DOHH2 (cell line): ENCODE measurements around the gene EPB41L1.

Source experiments
- H3F3A ChIP-seq: fragments of 200-600 bp; sonication (generic), shearing (Covaris generic); 2 replicates; pipeline ENCODE4 v1.6.0; 2016; ENCODE audit warnings: antibody characterized with exemption, mild to moderate bottlenecking; ENCODE audit not compliant: control insufficient read depth, insufficient read depth
- H3K27ac ChIP-seq: fragments of 200-600 bp; sonication (generic); 2 replicates; pipeline ENCODE4 v1.5.1; 2014; ENCODE audit warnings: low read depth, mild to moderate bottlenecking, low read length, moderate library complexity
- H3K27me3 ChIP-seq: fragments of 200-600 bp; sonication (generic); 2 replicates; pipeline ENCODE4 v1.6.1; 2014; ENCODE audit warnings: mild to moderate bottlenecking, low read length, mixed read lengths; ENCODE audit not compliant: control insufficient read depth
- H3K36me3 ChIP-seq: fragments of 200-600 bp; sonication (generic); 2 replicates; pipeline ENCODE4 v1.6.1; 2014; ENCODE audit warnings: mild to moderate bottlenecking, low read length, moderate library complexity, mixed read lengths; ENCODE audit not compliant: control insufficient read depth
- H3K4me1 ChIP-seq: fragments of 200-600 bp; sonication (generic); 2 replicates; pipeline ENCODE4 v1.6.1; 2014; ENCODE audit warnings: mild to moderate bottlenecking, low read length, mixed read lengths; ENCODE audit not compliant: control insufficient read depth
- H3K4me2 ChIP-seq: fragments of 200-600 bp; sonication (generic); 2 replicates; pipeline ENCODE4 v1.6.0; 2014; ENCODE audit warnings: mild to moderate bottlenecking, low read length, moderate library complexity
- H3K4me3 ChIP-seq: fragments of 200-600 bp; sonication (generic); 2 replicates; pipeline ENCODE4 v1.5.1; 2014; ENCODE audit warnings: mild to moderate bottlenecking, low read length, mixed read lengths
- H3K79me2 ChIP-seq: fragments of 200-600 bp; sonication (generic); 2 replicates; pipeline ENCODE4 v1.6.1; 2014; ENCODE audit warnings: mild to moderate bottlenecking, low read length, mixed read lengths; ENCODE audit not compliant: control insufficient read depth
- H3K9me2 ChIP-seq: fragments of 200-600 bp; sonication (generic); replicated peaks from 2 replicates; pipeline ENCODE4 v1.6.1; 2014; ENCODE audit warnings: mild to moderate bottlenecking, low read length, mixed read lengths; ENCODE audit not compliant: control insufficient read depth
- H3K9me3 ChIP-seq: fragments of 200-600 bp; sonication (generic); 2 replicates; pipeline ENCODE4 v1.6.1; 2014; ENCODE audit warnings: antibody characterized with exemption, low read length, mixed read lengths; ENCODE audit not compliant: control insufficient read depth, insufficient read depth
- H4K20me1 ChIP-seq: fragments of 200-600 bp; sonication (generic); 2 replicates; pipeline ENCODE4 v1.6.0; 2014; ENCODE audit warnings: low read depth, mild to moderate bottlenecking, antibody characterized with exemption, low read length, moderate library complexity; ENCODE audit not compliant: control insufficient read depth, insufficient read depth
- CTCF ChIP-seq: fragments of 200-600 bp; sonication (generic); IDR thresholded peaks from one replicate; pipeline ENCODE4 v1.5.1; 2014; ENCODE audit warnings: antibody characterized with exemption, mild to moderate bottlenecking, low read depth, low read length; ENCODE audit not compliant: poor library complexity, severe bottlenecking
- EZH2phosphoT487 ChIP-seq: fragments of 200-600 bp; sonication (generic); IDR thresholded peaks from 2 replicates; pipeline ENCODE4 v1.6.1; 2017; ENCODE audit warnings: borderline replicate concordance, mild to moderate bottlenecking, antibody characterized with exemption, low read length, moderate library complexity, mixed read lengths

The EPB41L1 gene

GRCh38 chr20:36267605-36268381 is 113.3 kb downstream of the EPB41L1 start:
- Histone ChIP-seq H3K27ac (no peak overlapping the region), H3K27me3 (no peaks in the 10 kb centered on the region), H4K20me1 (no peaks in the 10 kb centered on the region), H3K4me3 (no peak overlapping the region), H3K9me3 (no peaks in the 10 kb centered on the region), H3K9me2 (no peaks in the 10 kb centered on the region), H3K79me2 (no peaks in the 10 kb centered on the region), H3F3A (no peaks in the 10 kb centered on the region), H3K4me2 (no peak overlapping the region), H3K36me3 (no peaks in the 10 kb centered on the region), H3K4me1 (no peaks in the 10 kb centered on the region)
- TF ChIP-seq EZH2phosphoT487 (no peak), CTCF (no peak)

- TF ChIP-seq EZH2phosphoT487 (no peak), CTCF (no peak)
- H4K20me1 ChIP-seq = no peaks in the 10 kb centered on the region
Measured at GRCh38 chr20:36268440-36269342, 114.2 kb downstream of the EPB41L1 start.

GRCh38 chr20:36269507-36269906 is 115.0 kb downstream of the EPB41L1 start:
- TF ChIP-seq EZH2phosphoT487 = no peak
- no peak for TF ChIP-seq CTCF
- Histone ChIP-seq H3K27me3 (no peaks in the 10 kb centered on the region), H3K4me2 (no peak overlapping the region)

More at GRCh38 chr20:36268440-36269342, 114.2 kb downstream of the EPB41L1 start:
- no peaks in the 10 kb centered on the region for H3K36me3 ChIP-seq
- H3F3A ChIP-seq = no peaks in the 10 kb centered on the region
- no peaks in the 10 kb centered on the region for H3K4me1 ChIP-seq
- no peak overlapping the region for H3K4me2 ChIP-seq
- H3K27ac ChIP-seq = no peak overlapping the region
- H3K27me3 ChIP-seq = no peaks in the 10 kb centered on the region
- H3K79me2 ChIP-seq = no peaks in the 10 kb centered on the region
- H3K9me3 ChIP-seq = no peaks in the 10 kb centered on the region
- no peak overlapping the region for H3K4me3 ChIP-seq
- no peaks in the 10 kb centered on the region for H3K9me2 ChIP-seq

More at GRCh38 chr20:36269507-36269906, 115.0 kb downstream of the EPB41L1 start:
- no peak overlapping the region for H3K4me3 ChIP-seq
- H3F3A ChIP-seq = no peaks in the 10 kb centered on the region
- H3K79me2 ChIP-seq = no peaks in the 10 kb centered on the region
- no peaks in the 10 kb centered on the region for H3K9me3 ChIP-seq
- no peaks in the 10 kb centered on the region for H3K36me3 ChIP-seq
- no peaks in the 10 kb centered on the region for H3K9me2 ChIP-seq
- H3K4me1 ChIP-seq = no peaks in the 10 kb centered on the region
- no peak overlapping the region for H3K27ac ChIP-seq
- H4K20me1 ChIP-seq = no peaks in the 10 kb centered on the region
